Stimulated activated CD8-positive, alpha-beta memory T cell treated with anti-CD3 and anti-CD28 coated beads, Interleukin-4, amount 100 ng/mL, for 24 hours (primary cell): Measurements from ENCODE around the gene CFAP77.

Experiments
- DNase-seq: peaks from one replicate; pipeline ENCODE4 v3.0.0-alpha.2; 2020; ENCODE audit warnings: low read depth

CFAP77 gene

GRCh38 chr9:132582276-132582785, 172.3 kb downstream of the CFAP77 start, which contains the start of gene BARHL1:
BARHL1 (plus strand) TSS chr9:132582606; CDS start chr9:132582798, 192 bp downstream.
- DNase-seq: no peak

- DNase-seq: no peak
These were observed 173.0 kb downstream of the CFAP77 start for GRCh38 chr9:132582786-132583583.

GRCh38 chr9:132583584-132584304, 173.7 kb downstream of the CFAP77 start:
- DNase-seq: no peak

GRCh38 chr9:132584601-132585560, 174.9 kb downstream of the CFAP77 start:
- DNase-seq: no peak

- DNase-seq: no peak
These were observed 176.2 kb downstream of the CFAP77 start for GRCh38 chr9:132585954-132586829.

- DNase-seq: no peak
These were observed 177.0 kb downstream of the CFAP77 start for GRCh38 chr9:132586830-132587591.

GRCh38 chr9:132587592-132587955, 177.6 kb downstream of the CFAP77 start:
- DNase-seq: no peak

- DNase-seq: no peak
These were observed 178.1 kb downstream of the CFAP77 start for GRCh38 chr9:132588098-132588497.

GRCh38 chr9:132588501-132589147, 178.6 kb downstream of the CFAP77 start:
- no peak for DNase-seq

- no peak for DNase-seq
These were observed 179.4 kb downstream of the CFAP77 start for GRCh38 chr9:132589148-132590036.

GRCh38 chr9:132590037-132590317, 180.0 kb downstream of the CFAP77 start:
- DNase-seq: no peak

- no peak for DNase-seq
These were observed 180.5 kb downstream of the CFAP77 start for GRCh38 chr9:132590318-132591182.

GRCh38 chr9:132591244-132591643, 181.2 kb downstream of the CFAP77 start:
- no peak for DNase-seq

- no peak for DNase-seq
These were observed 181.8 kb downstream of the CFAP77 start for GRCh38 chr9:132591751-132592314.

GRCh38 chr9:132592451-132592850, 182.4 kb downstream of the CFAP77 start:
- DNase-seq: no peak

GRCh38 chr9:132594412-132594811, 184.4 kb downstream of the CFAP77 start:
- no peak for DNase-seq

- no peak for DNase-seq
These were observed 185.3 kb downstream of the CFAP77 start for GRCh38 chr9:132595319-132595718.

- DNase-seq: no peak
These were observed 186.2 kb downstream of the CFAP77 start for GRCh38 chr9:132596200-132596599.
